ENCODE results near the gene ZNF30.

DNA sequence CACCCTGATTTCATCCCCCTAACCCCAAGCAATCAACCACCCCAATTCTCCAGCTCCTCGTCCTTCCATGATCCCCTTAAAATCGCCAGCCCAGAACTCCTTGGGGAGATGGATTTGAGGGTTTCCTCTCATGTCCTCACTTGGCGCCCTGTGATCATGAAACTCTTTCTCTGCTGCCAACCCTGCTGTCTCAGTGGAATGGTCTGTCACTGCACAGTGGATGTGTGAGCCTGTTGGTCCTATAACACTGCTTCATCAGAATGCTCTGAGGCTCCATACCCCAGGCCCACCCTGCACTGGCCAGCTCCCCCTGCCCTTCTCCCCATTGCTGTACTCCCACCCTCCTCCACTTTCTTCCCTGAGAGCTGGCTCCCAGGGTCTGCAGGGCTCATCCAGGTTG is 49.9 kb downstream of the ZNF30 start:
- TF ChIP-seq STAT1 (IDR thresholded peaks at IDR 0.05; ENCODE audit: unreplicated experiment): no peak
- no peak for TF ChIP-seq JUNB (IDR thresholded peaks at IDR 0.05; ENCODE audit: unreplicated experiment)
- TF ChIP-seq, protein P1, sequence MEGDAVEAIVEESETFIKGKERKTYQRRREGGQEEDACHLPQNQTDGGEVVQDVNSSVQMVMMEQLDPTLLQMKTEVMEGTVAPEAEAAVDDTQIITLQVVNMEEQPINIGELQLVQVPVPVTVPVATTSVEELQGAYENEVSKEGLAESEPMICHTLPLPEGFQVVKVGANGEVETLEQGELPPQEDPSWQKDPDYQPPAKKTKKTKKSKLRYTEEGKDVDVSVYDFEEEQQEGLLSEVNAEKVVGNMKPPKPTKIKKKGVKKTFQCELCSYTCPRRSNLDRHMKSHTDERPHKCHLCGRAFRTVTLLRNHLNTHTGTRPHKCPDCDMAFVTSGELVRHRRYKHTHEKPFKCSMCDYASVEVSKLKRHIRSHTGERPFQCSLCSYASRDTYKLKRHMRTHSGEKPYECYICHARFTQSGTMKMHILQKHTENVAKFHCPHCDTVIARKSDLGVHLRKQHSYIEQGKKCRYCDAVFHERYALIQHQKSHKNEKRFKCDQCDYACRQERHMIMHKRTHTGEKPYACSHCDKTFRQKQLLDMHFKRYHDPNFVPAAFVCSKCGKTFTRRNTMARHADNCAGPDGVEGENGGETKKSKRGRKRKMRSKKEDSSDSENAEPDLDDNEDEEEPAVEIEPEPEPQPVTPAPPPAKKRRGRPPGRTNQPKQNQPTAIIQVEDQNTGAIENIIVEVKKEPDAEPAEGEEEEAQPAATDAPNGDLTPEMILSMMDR (conservative IDR thresholded peaks at IDR 0.05; ENCODE audit: low read depth in 2 of 2): no peak
- TF ChIP-seq EZH2 (IDR thresholded peaks at IDR 0.05; ENCODE audit: low read depth, unreplicated experiment): no peak
- TF ChIP-seq, protein P2, sequence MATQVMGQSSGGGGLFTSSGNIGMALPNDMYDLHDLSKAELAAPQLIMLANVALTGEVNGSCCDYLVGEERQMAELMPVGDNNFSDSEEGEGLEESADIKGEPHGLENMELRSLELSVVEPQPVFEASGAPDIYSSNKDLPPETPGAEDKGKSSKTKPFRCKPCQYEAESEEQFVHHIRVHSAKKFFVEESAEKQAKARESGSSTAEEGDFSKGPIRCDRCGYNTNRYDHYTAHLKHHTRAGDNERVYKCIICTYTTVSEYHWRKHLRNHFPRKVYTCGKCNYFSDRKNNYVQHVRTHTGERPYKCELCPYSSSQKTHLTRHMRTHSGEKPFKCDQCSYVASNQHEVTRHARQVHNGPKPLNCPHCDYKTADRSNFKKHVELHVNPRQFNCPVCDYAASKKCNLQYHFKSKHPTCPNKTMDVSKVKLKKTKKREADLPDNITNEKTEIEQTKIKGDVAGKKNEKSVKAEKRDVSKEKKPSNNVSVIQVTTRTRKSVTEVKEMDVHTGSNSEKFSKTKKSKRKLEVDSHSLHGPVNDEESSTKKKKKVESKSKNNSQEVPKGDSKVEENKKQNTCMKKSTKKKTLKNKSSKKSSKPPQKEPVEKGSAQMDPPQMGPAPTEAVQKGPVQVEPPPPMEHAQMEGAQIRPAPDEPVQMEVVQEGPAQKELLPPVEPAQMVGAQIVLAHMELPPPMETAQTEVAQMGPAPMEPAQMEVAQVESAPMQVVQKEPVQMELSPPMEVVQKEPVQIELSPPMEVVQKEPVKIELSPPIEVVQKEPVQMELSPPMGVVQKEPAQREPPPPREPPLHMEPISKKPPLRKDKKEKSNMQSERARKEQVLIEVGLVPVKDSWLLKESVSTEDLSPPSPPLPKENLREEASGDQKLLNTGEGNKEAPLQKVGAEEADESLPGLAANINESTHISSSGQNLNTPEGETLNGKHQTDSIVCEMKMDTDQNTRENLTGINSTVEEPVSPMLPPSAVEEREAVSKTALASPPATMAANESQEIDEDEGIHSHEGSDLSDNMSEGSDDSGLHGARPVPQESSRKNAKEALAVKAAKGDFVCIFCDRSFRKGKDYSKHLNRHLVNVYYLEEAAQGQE (IDR thresholded peaks at IDR 0.05; ENCODE audit: unreplicated experiment): no peak
